GM21825 (cell line): ENCODE data around the gene OR8H1.

Source experiments
- ATAC-seq: cut with Tn5 transposase; IDR thresholded peaks from one replicate; pipeline ENCODE4 v1.9.1; 2021; ENCODE audit warnings: mild to moderate bottlenecking, moderate library complexity; ENCODE audit not compliant: unreplicated experiment

The OR8H1 gene, protein sequence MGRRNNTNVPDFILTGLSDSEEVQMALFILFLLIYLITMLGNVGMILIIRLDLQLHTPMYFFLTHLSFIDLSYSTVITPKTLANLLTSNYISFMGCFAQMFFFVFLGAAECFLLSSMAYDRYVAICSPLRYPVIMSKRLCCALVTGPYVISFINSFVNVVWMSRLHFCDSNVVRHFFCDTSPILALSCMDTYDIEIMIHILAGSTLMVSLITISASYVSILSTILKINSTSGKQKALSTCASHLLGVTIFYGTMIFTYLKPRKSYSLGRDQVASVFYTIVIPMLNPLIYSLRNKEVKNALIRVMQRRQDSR

DNA sequence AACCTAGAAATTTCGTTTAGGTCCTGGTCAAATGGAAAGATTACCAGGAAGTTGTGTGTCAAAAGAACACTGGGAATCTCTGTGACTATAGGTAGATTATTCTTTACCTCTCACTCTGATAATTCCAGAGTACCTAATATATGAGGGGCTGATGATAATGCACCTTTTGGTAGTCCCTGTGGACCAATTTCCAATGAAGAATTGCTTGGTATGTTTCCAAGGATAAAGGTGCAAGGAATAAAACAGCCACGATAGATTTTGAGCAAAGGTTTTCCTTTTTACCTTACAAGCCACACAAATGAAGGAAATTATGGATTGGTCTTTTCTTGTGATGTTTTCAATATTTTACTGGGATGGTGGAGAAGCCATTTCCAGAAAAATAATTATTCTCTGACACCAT lies at the start of gene OR8H1:
Gene OR8H1 (minus strand): TSS at position 101 of the 400 bp plus-strand sequence. CDS start 1,192 bp downstream, outside the sequence.
- no peak for ATAC-seq

DNA sequence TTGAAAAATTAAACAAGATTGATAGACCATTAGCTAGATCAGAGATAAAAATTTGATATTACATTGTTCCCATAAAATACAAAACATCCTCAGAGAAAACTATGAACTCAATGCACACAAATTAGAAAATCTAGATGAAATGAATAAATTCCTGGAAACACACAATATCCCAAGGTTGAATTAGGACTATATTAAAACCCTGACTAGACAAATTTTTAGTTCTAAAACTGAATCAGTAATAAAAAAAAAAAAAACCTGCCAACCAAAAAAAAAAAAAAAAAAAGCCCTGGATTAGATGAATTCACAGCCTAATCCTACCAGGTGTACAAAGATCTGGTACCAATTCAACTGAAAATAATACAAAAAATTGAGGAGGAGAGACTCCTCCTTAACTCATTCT lies 48.2 kb upstream of the OR8H1 start:
- no peak for ATAC-seq

GRCh38 chr11:56333156-56333555 lies 41.1 kb upstream of the OR8H1 start:
- ATAC-seq: no peak

DNA sequence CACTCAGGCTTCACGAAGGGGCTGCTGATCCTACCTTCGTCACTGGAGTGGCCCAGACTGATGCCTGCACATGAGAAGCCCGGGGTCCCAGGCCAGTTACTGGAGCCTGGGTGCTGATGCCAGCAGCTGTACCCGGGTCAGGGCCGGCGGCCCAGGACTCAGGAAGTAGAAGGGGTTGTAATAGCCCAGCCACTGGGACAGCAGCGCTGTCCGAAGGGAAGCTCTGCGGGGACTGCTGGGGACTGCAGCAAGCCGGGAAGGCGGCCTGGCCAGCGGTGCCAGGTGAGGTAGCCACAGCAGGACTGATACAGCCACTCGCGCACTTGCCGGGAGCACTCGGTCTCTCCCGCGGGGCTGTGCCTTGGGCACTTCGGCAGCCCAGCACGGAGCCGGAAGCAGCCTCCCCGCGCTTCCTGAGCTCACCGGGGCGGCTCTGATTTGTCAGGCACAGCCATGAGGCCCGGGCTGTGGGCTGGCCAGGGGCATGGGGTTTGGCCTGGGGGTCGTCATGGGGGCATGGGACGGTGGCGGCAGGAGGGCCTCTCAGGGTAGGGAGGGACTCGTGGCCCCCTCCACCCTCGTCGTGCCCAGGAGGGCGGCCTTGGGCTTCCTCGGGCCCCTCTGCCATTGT lies 39.9 kb upstream of the OR8H1 start:
- no peak for ATAC-seq

DNA sequence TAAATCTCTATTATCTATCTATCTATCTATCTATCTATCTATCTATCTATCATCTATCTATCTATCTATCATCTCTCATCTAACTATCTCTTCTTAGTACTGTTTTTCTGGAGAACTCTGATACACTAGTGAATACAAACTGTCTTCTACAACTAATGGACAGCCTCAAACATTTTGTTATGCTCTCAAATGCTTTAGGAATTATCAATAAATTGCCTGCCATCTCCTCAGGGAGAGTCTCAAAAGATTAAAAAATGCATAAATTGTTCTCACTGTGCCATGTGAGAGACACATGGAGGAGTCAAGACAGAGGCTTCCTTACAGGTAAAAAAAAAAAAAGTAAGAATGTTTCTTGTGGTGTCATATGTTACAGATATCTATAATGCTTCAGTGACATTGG lies 22.8 kb upstream of the OR8H1 start, which contains the start of gene OR8K3:
Gene OR8K3 (plus strand): TSS at position 301 of the 400 bp plus-strand sequence. CDS start 3,163 bp downstream, outside the sequence.
- no peak for ATAC-seq

DNA sequence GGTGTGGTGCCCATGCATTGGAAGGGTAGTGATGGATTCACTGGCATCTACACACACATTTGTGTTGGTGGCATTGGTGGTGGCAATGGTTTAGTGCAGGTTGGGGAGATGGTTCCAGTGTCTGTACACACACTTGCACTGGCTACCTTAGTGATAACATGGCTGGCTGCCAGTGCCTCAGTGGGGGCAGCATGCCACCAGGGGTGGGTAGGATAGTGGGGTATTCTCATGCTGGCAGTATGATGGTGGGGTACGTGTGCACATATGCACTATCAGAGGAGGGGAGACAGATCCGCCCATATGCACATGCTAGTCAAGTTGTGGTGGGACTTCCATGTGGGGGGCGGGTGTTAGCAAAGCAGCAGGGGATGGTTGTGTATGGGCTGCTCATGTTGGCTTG lies 15.8 kb upstream of the OR8H1 start:
- no peak for ATAC-seq

GRCh38 chr11:56296898-56297297 lies 4.8 kb upstream of the OR8H1 start:
- no peak for ATAC-seq

DNA sequence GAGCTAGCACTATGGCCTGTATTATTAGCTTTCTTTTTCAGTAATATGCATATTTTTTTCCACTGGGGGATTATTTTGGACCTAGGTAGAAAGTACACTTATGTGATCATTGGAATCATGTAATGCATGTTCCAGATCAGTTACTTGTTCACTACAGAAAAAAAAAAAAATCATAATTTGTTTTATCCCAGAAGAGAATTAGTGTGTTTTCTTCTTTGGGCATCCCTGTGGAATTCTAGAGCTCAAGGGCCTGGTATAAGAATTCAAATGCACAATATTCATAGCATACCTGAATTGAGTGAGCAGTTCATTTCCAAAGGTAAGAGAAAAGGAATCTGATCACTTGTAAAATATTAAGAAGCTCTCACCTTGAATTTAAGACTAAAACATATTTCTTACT lies 18.2 kb downstream of the OR8H1 start, which contains the start of gene OR5T1:
Gene OR5T1 (plus strand): TSS at position 301 of the 400 bp plus-strand sequence. CDS start 1,485 bp downstream, outside the sequence.
- no peak for ATAC-seq

- ATAC-seq: no peak
Observed at GRCh38 chr11:56271092-56271491, 21.0 kb downstream of the OR8H1 start.

DNA sequence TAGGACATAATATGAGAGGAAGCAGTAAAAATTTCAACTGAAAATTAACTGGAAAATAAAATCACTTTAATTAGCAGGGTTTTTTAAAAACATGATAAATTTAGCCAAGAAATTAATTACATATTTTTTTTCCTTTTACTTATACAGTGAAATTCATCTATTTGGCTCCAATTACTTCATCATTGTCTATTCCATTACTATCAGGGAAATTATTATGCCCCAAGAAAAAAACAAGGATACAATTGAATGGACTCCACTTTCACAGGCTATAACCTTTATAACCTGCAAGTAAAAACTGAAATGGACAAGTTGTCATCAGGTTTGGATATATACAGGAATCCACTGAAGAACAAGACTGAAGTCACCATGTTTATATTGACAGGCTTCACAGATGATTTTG lies 40.1 kb downstream of the OR8H1 start, which contains the start of gene OR5T3:
Gene OR5T3 (plus strand): TSS at position 301 of the 400 bp plus-strand sequence. CDS start 0 bp downstream, at position 301.
- ATAC-seq: no peak
